Measurements from ENCODE around the gene LDHB.
"Not testable (repeated sequence)": the region's sequence is repeated elsewhere in the genome, so short reads cannot be mapped to it uniquely, and the experiment has no call there.

The LDHB gene

DNA sequence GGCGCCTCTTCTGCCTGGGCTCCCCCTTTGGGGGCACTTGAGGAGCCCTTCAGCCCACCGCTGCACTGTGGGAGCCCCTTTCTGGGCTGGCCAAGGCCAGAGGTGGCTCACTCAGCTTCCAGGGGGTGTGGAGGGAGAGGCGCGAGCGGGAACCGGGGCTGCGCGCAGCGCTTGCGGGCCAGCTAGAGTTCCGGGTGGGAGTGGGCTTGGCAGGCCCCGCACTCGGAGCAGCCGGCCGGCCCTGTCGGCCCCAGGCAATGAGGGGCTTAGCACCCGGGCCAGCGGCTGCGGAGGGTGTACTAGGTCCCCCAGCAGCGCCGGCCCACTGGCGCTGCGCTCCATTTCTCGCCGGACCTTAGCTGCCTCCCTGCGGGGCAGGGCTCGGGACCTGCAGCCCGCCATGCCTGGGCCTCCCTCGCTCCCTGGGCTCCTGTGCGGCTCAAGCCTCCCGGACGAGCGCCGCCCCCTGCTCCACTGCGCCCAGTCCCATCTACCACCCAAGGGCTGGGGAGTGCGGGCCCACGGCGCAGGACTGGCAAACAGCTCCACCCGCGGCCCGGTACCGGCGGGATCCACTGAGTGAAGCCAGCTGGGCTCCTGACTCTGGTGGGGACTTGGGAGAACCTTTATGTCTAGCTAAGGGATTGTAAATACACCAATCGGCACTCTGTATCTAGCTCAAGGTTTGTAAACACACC, 3.9 kb upstream of the LDHB start:
- DNase-seq = not testable (repeated sequence)

DNA sequence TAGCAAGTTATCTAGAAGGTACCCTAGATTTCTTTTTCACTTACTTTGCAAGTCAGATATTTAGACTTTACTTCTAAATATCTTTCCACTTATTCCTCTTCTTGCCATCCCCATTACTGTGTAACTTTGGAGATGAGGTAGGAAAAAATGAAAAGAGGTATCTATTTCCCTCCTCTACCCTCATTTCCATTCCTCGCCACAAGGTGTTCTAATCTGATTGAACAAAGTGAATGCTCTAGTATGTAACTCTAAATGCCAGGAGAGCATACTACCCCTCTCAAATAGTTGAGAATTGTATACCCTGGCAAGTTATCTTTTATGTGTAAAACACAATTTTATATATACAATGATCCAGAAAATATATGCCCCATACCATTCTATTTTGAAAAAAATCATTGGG, 1.7 kb upstream of the LDHB start:
- DNase-seq = no peak

- DNase-seq = no peak
Measured at GRCh38 chr12:21656905-21657325, 727 bp downstream of the LDHB start.

GRCh38 chr12:21655591-21655990, 2.1 kb downstream of the LDHB start:
- no peak for DNase-seq

- DNase-seq = no peak
Measured at GRCh38 chr12:21651821-21652220, 5.8 kb downstream of the LDHB start.

- no peak for DNase-seq
Measured at GRCh38 chr12:21650997-21651396, 6.6 kb downstream of the LDHB start.

GRCh38 chr12:21649034-21649433, 8.6 kb downstream of the LDHB start:
- DNase-seq = no peak

GRCh38 chr12:21648378-21648777, 9.3 kb downstream of the LDHB start:
- DNase-seq = no peak

DNA sequence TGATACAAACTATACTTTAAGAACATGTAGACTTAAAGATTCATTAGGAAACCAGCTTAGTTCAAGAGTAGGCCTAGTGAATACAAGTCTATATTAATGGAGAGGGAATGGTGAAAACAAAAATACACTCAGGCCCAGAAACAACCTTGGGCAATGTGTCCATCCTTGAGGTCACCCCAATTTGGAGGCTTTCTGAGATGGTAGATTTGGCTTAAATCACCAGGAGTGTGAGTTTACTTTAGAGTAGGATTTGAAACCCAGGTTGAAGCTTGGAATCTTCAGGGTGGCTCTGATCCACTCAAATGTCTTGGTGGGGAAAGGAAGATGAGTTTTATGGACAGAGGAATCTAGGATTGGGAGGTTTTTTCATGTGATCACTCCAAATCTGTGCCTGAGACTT, 10.5 kb downstream of the LDHB start:
- DNase-seq = no peak

- not testable (repeated sequence) for DNase-seq
Measured at GRCh38 chr12:21645041-21645500, 12.6 kb downstream of the LDHB start.

DNA sequence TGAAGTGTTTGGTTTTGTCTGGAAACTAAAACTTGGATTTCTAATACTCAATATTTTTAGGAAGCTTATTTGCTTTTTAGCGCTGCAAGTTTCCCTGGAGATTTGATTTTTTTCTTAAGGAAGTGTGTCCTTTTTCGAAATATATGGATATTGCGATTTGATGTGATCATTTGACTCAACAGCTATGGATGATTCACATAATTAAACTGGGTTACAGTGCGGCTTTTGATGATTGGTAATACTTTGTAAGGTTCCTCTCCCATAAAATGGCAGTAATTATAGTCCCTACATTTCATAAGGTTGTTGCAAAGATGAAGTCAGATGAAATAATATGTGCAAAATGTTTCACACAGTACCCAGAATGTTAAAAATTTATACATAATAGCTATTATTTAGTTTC, 13.1 kb downstream of the LDHB start:
- DNase-seq = no peak

DNA sequence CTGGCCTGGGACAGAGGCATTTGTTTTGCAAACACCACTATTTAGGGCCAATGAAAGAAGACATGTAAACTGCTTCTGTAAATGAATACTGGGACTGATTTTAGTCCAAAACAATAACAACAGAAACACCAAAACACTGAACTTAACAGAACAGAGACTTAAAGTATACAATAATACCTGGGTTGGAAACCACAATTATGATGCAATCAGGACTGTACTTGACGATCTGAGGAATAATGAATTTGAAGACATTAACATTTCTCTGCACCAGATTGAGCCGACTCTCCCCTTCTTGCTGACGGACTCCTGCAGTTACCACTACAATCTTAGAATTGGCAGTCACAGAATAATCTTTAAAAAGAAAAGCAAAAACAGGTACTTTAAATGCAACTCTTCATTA, 13.9 kb downstream of the LDHB start:
- DNase-seq = no peak

DNA sequence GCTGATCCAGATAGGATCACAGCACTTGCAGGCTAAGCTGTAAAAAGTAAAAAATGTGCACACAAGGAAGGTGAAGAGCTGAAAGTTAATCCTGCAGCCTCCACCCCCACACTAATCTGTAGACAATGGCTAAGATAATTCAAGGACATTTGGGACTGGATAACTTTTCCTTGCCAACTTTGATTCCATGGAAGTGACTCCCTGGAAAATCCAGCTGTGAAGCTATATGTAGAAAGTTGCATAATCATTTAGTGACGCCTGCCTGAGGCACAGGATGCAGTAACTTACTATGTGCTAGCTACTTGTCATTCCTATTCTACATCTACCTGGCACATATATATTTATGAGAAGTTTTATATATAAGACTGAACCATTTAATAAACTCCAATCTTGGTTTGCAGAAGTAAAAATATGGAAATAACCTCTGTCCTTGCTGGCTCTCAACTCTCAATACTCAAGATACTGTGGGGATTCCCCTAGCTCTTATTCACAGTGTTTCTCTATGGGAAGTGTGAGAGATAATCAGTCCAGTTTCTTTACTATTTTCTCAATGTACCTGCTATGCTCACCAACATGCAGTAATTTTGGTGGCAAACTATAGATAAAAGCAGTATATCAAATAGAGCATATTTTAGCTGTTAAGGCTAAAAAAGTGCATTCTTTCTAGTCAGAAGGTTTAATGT, 14.8 kb downstream of the LDHB start:
- DNase-seq = no peak

DNA sequence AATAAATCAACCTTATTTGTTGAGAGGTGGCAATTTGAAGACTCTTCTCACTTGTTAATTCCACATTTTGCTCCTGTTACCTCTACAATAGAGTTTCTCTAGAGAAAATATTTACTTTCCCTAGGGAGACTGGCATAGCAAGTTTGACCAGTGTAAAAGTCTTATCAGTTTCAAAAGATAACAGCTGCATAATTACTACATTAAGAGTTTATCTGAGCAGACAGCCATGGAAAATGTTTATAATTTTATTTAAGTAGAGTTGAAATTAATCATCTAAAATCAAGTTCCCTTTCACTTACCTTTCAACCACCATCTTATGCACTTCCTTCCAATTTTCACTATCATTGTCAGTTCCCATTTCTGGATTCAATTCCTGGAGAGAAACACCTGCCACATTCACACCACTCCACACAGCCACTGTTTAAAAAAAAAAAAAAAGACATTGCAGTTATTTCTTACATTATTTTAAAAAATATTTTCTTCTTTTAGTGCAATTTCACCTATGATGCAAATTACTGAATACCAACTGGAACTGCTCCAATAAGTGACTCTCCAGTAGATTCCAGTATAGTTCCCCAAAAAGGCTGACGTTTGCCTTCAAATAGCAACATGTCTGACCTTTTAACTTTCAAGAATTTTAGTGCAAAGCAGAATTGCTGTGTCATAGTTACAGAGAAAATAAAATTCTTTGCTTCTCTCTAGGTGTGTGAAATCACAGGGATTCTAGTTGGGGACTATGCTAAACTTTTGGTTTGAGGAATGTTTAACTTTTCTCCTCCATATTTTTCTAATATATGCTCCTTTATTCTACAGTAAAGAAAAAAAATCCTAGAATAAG, 19.4 kb downstream of the LDHB start:
- no peak for DNase-seq

- DNase-seq = no peak
Measured at GRCh38 chr12:21634245-21634644, 23.4 kb downstream of the LDHB start.

GRCh38 chr12:21631367-21631766, 26.3 kb downstream of the LDHB start:
- DNase-seq = no peak

DNA sequence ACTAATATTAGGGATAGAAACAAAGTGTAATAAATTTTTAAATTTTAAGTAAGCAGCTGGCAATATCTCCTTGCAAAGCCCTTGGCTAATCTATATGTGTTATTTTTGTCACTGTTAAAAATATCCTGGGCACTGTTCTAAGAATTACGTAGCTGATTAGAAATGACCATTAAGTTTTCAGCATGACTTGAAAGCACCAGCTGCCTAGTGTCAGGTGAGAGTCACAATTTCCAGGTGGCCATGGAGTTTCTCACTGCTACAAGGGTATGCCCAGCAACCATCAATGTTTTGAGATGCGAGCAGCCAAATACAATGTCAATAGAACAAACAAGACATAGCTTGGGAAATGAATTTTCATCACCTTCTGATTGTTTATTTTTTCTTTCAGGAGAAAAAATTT, 29.7 kb downstream of the LDHB start:
- DNase-seq = no peak

DNA sequence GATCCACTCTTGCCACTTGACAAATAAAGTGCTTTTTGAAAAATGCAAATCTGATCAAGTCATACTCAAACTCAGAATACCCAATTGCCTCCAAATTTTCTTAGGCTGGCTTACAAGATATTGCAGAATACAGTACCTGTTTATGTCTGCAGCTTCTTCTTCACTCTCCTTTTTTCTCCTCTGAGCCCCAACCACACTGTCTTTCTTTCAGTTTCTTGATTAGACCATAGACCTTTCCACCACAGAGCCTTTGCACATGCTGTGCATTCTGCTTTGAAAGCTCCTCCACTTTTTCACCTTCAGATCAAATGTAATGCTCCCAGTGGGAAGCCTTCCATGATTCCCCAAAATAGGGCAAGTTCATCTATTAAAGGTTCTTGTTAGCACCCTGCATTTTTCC, 39.1 kb downstream of the LDHB start:
- no peak for DNase-seq

DNA sequence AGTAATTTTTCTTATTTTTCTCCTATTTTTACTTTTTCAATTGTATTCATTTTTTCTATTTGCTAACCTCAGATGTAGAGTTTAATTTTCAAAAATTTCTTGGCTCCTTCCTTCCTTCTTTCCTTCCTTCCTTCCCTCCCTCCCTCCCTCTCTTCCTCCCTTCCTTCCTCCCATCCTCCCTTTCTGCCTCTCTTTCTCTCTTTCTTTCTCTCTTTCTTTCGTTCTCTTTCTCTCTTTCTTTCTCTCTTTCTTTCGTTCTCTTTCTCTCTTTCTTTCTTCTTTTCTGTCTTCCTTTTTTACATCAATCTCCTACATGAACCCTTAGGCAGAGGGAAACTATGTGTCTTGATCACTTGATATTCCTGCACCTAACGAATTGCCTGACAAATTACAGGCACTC, 40.6 kb downstream of the LDHB start:
- DNase-seq = no peak

DNA sequence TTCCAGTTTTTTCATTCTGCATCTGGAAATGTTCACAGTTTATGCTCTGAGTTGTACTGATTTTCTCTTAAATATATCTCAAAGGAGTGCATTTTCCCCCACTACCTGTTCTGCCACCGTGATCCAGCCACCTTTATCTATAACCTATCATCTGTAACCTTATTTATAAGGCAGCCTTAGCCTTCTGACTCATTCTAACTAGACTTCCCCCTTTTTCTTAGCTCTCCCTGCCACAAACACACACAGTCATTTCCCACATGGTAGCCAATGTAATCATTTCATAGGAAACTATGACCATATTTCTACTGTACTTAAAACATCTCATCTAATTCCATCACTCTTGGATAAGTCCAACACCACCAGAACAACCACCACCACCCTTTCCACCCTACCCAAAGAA, 42.2 kb downstream of the LDHB start:
- DNase-seq = no peak

DNA sequence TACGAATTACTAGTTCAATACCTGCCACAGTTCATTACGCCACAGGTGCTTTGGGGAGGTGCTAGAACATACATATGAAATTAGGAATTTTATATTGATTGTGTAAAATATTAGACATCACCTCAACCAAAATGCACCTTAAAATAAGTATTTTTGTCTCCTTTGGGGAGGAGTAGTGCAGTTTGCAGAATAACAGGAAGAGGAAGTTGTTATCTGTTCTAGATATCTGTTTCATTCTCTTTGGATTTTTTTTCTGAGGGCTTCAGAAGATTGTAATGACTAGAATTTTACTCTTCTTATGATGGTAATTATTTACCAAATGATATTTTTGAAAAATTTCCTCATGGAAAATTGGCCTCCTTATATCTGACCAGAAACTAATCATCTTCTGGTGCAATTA, 43.1 kb downstream of the LDHB start:
- no peak for DNase-seq

GRCh38 chr12:21613931-21614330, 43.7 kb downstream of the LDHB start:
- DNase-seq = no peak

GRCh38 chr12:21608196-21608595, 49.4 kb downstream of the LDHB start:
- DNase-seq = no peak

- DNase-seq = no peak
Measured at GRCh38 chr12:21607701-21608100, 49.9 kb downstream of the LDHB start.

All from NCI-H2029 treated with DMSO at 0.1 percent for 48 hours (cell line).